Trophoblast cell (in vitro differentiated cells and primary cell): ENCODE measurements around the gene DMRTC2.
"Not testable (repeated sequence)": the region's sequence is repeated elsewhere in the genome, so short reads cannot be mapped to it uniquely, and the experiment has no call there.

Source experiments
- DNase-seq, 2 donors: peaks; one replicate each; pipeline ENCODE4 v3.0.0-alpha.2; 2016
- H2AFZ ChIP-seq: 2 replicates; pipeline ENCODE4 v1.6.1; 2013; ENCODE audit warnings: low read length, moderate library complexity, mild to moderate bottlenecking; ENCODE audit not compliant: insufficient read depth, poor library complexity
- H2AK5ac ChIP-seq: 2 replicates; pipeline ENCODE4 v1.6.1; 2013; ENCODE audit warnings: mild to moderate bottlenecking, low read length
- H2BK120ac ChIP-seq: 2 replicates; pipeline ENCODE4 v1.6.1; 2013; ENCODE audit warnings: low read length, mild to moderate bottlenecking, moderate library complexity; ENCODE audit not compliant: insufficient read depth, poor library complexity
- H2BK12ac ChIP-seq: 2 replicates; pipeline ENCODE4 v1.6.1; 2013; ENCODE audit warnings: mild to moderate bottlenecking, low read length, moderate library complexity
- H2BK5ac ChIP-seq: 2 replicates; pipeline ENCODE4 v1.6.1; 2013; ENCODE audit warnings: low read length, low read depth, moderate library complexity, mild to moderate bottlenecking; ENCODE audit not compliant: poor library complexity
- H3K14ac ChIP-seq: 2 replicates; pipeline ENCODE4 v1.6.1; 2013; ENCODE audit warnings: mild to moderate bottlenecking, low read length
- H3K18ac ChIP-seq: 2 replicates; pipeline ENCODE4 v1.6.1; 2013; ENCODE audit warnings: mild to moderate bottlenecking, low read length
- H3K23ac ChIP-seq: 2 replicates; pipeline ENCODE4 v1.6.1; 2013; ENCODE audit warnings: low read length
- H3K27ac ChIP-seq: 2 replicates; pipeline ENCODE4 v1.5.1; 2013; ENCODE audit warnings: low read depth, mild to moderate bottlenecking, inconsistent platforms, low read length, moderate library complexity
- H3K27me3 ChIP-seq: 2 replicates; pipeline ENCODE4 v1.6.1; 2013; ENCODE audit warnings: inconsistent platforms, mild to moderate bottlenecking, low read length, moderate library complexity; ENCODE audit not compliant: insufficient read depth
- H3K36me3 ChIP-seq, 2 experiments: 1 replicate in 1 of 2; 2 replicates in 1 of 2; pipeline ENCODE4 v1.6.1; 2013; ENCODE audit warnings: low read length in 2 of 2, mild to moderate bottlenecking in 2 of 2, moderate library complexity in 1 of 2; ENCODE audit not compliant: insufficient read depth in 2 of 2, control insufficient read depth in 1 of 2
- H3K4ac ChIP-seq: 2 replicates; pipeline ENCODE4 v1.6.1; 2013; ENCODE audit warnings: low read depth, mild to moderate bottlenecking, low read length, moderate library complexity
- H3K4me1 ChIP-seq, 2 experiments: 1 replicate in 1 of 2; 2 replicates in 1 of 2; pipeline ENCODE4 v1.6.1; 2013; ENCODE audit warnings: low read length in 2 of 2, mild to moderate bottlenecking in 2 of 2, moderate library complexity in 1 of 2; ENCODE audit not compliant: insufficient read depth in 2 of 2, control insufficient read depth in 1 of 2
- H3K4me2 ChIP-seq: 2 replicates; pipeline ENCODE4 v1.6.1; 2013; ENCODE audit warnings: inconsistent platforms, mild to moderate bottlenecking, low read length, moderate library complexity
- H3K4me3 ChIP-seq: 2 replicates; pipeline ENCODE4 v1.5.1; 2013; ENCODE audit warnings: mild to moderate bottlenecking, low read depth, low read length, inconsistent platforms
- H3K79me1 ChIP-seq: one replicate; pipeline ENCODE4 v1.6.1; 2013; ENCODE audit warnings: low read length
- H3K79me2 ChIP-seq: 2 replicates; pipeline ENCODE4 v1.6.1; 2013; ENCODE audit warnings: low read length, mild to moderate bottlenecking; ENCODE audit not compliant: control insufficient read depth, insufficient read depth, poor library complexity
- H3K9ac ChIP-seq: 2 replicates; pipeline ENCODE4 v1.6.1; 2013; ENCODE audit warnings: mild to moderate bottlenecking, low read length
- H3K9me3 ChIP-seq: 2 replicates; pipeline ENCODE4 v1.6.1; 2013; ENCODE audit warnings: low read depth, mild to moderate bottlenecking, control low read depth, inconsistent platforms, low read length; ENCODE audit not compliant: insufficient read depth
- H4K12ac ChIP-seq: 2 replicates; pipeline ENCODE4 v1.6.1; 2013; ENCODE audit warnings: low read depth, mild to moderate bottlenecking, low read length, moderate library complexity
- H4K8ac ChIP-seq: 2 replicates; pipeline ENCODE4 v1.6.1; 2013; ENCODE audit warnings: low read depth, mild to moderate bottlenecking, low read length, moderate library complexity
- H4K91ac ChIP-seq: one replicate; pipeline ENCODE4 v1.6.1; 2013; ENCODE audit warnings: low read depth, mild to moderate bottlenecking, low read length, moderate library complexity
- WGBS: extraction: QIAGEN DNeasy Blood & Tissue Kit; methylation state at CpG from one replicate; pipeline ENCODE4 v1.1.7; 2013; ENCODE audit warnings: missing lambda C conversion rate; ENCODE audit not compliant: insufficient read length, insufficient coverage; ENCODE audit errors: extremely low coverage; 5-methylcytosine and 5-hydroxymethylcytosine counted together

The DMRTC2 gene

GRCh38 chr19:41875973-41876372 is 31.1 kb downstream of the DMRTC2 start:
- not testable (repeated sequence) for H4K91ac ChIP-seq, H3K4me2 ChIP-seq, H4K8ac ChIP-seq, H3K4me1 ChIP-seq, H3K14ac ChIP-seq, H2AFZ ChIP-seq, H3K18ac ChIP-seq, H3K4ac ChIP-seq, H3K23ac ChIP-seq, H3K79me2 ChIP-seq, H2AK5ac ChIP-seq, H3K9me3 ChIP-seq, H3K4me3 ChIP-seq, H3K27me3 ChIP-seq, H4K12ac ChIP-seq, H2BK5ac ChIP-seq, H3K27ac ChIP-seq, H3K9ac ChIP-seq, H2BK120ac ChIP-seq, H3K79me1 ChIP-seq, H2BK12ac ChIP-seq, DNase-seq
- WGBS: no CpG with 5 or more reads among the region's 3 CpGs
- H3K36me3 ChIP-seq: peaks cover 13 to 15% of the 10 kb centered on the region in 2 experiments

- no CpG with 5 or more reads among the region's 9 CpGs for WGBS
- no peaks in the 10 kb centered on the region for H3K79me1 ChIP-seq
- H3K27me3 ChIP-seq: peaks cover 2% of the 10 kb centered on the region
- no peak for DNase-seq
- no peak within 1 kb of the TSS for H2BK5ac ChIP-seq
- H3K9ac ChIP-seq: no peak within 1 kb of the TSS
- no peak within 1 kb of the TSS for H3K4me2 ChIP-seq
- H2AK5ac ChIP-seq: no peak within 1 kb of the TSS
- H2AFZ ChIP-seq: no peak within 1 kb of the TSS
- H3K14ac ChIP-seq: no peak within 1 kb of the TSS
- peaks cover 2 to 3% of the 10 kb centered on the region in 2 experiments for H3K36me3 ChIP-seq
- H4K12ac ChIP-seq: no peak within 1 kb of the TSS
- no peak within 1 kb of the TSS for H2BK12ac ChIP-seq
- no peak within 1 kb of the TSS for H3K23ac ChIP-seq
- H4K91ac ChIP-seq: no peak within 1 kb of the TSS
- H3K9me3 ChIP-seq: no peaks in the 10 kb centered on the region
- H3K4me3 ChIP-seq: no peak within 1 kb of the TSS
- no peaks in the 10 kb centered on the region for H3K4me1 ChIP-seq
- no peaks in the 10 kb centered on the region for H3K79me2 ChIP-seq
- no peak within 1 kb of the TSS for H4K8ac ChIP-seq
- H3K4ac ChIP-seq: no peak within 1 kb of the TSS
- no peak within 1 kb of the TSS for H3K27ac ChIP-seq
- H3K18ac ChIP-seq: no peak within 1 kb of the TSS
- H2BK120ac ChIP-seq: no peak within 1 kb of the TSS
Measured at GRCh38 chr19:41876847-41877832, 32.3 kb downstream of the DMRTC2 start, which contains the start of gene CD79A. TSS of gene CD79A (plus strand) at chr19:41877279. CDS start at chr19:41877305, 26 bp downstream.

GRCh38 chr19:41877916-41878905 is 33.4 kb downstream of the DMRTC2 start:
- no peak overlapping the region for H3K14ac ChIP-seq
- no CpG with 5 or more reads among the region's 17 CpGs for WGBS

GRCh38 chr19:41879080-41879479 is 34.2 kb downstream of the DMRTC2 start:
- peaks cover 12% of the 10 kb centered on the region for H3K79me1 ChIP-seq
- H3K27me3 ChIP-seq: peaks cover 2% of the 10 kb centered on the region
- H3K4me3 ChIP-seq: peak overlapping the region; percentile 30
- H4K91ac ChIP-seq: no peak overlapping the region
- H3K9me3 ChIP-seq: no peaks in the 10 kb centered on the region
- no peak overlapping the region for H4K8ac ChIP-seq
- no peak overlapping the region for H2BK120ac ChIP-seq
- peaks cover 7% of the 10 kb centered on the region for H3K79me2 ChIP-seq
- no peak overlapping the region for H4K12ac ChIP-seq
- no peak overlapping the region for H2BK5ac ChIP-seq
- no peak overlapping the region for H3K18ac ChIP-seq
- H3K23ac ChIP-seq: no peak overlapping the region
- H2AFZ ChIP-seq: no peak overlapping the region
- H3K14ac ChIP-seq: no peak overlapping the region
- no CpG with 5 or more reads among the region's 21 CpGs for WGBS
- H3K4ac ChIP-seq: no peak overlapping the region
- no peak overlapping the region for H3K4me2 ChIP-seq
- no peak overlapping the region for H3K9ac ChIP-seq
- H3K4me1 ChIP-seq: no peaks in the 10 kb centered on the region
- no peak overlapping the region for H3K27ac ChIP-seq
- DNase-seq: no peak
- no peak overlapping the region for H2AK5ac ChIP-seq
- no peaks in the 10 kb centered on the region for H3K36me3 ChIP-seq
- no peak overlapping the region for H2BK12ac ChIP-seq

More at GRCh38 chr19:41877916-41878905, 33.4 kb downstream of the DMRTC2 start:
- Histone ChIP-seq H3K27me3 (peaks cover 2% of the 10 kb centered on the region), H3K79me2 (peaks cover 3% of the 10 kb centered on the region), H4K12ac (no peak overlapping the region), H2BK12ac (no peak overlapping the region), H3K4me3 (no peak overlapping the region), H3K4ac (no peak overlapping the region), H2AFZ (no peak overlapping the region), H3K23ac (no peak overlapping the region), H3K4me1 (no peaks in the 10 kb centered on the region), H3K18ac (no peak overlapping the region), H3K9ac (peak overlapping the region; percentile 33), H3K9me3 (no peaks in the 10 kb centered on the region), H2BK120ac (no peak overlapping the region), H2AK5ac (no peak overlapping the region), H3K4me2 (no peak overlapping the region), H4K91ac (no peak overlapping the region), H4K8ac (no peak overlapping the region), H3K36me3 (no peaks in the 10 kb centered on the region), H3K79me1 (peaks cover 8% of the 10 kb centered on the region), H3K27ac (no peak overlapping the region), H2BK5ac (no peak overlapping the region)
- no peak for DNase-seq
